IPS-20b (cell line): ENCODE data around the gene KRTAP4-12.
"Not testable (repeated sequence)": the region's sequence is repeated elsewhere in the genome, so short reads cannot be mapped to it uniquely, and the experiment has no call there.

Experiments used
- H3K27ac ChIP-seq: one replicate; pipeline ENCODE4 v1.5.1; 2013; ENCODE audit warnings: low read length
- H3K27me3 ChIP-seq: 2 replicates; pipeline ENCODE4 v1.6.1; 2013; ENCODE audit warnings: mild to moderate bottlenecking, low read length, inconsistent platforms; ENCODE audit not compliant: insufficient read depth
- H3K36me3 ChIP-seq: 2 replicates; pipeline ENCODE4 v1.6.1; 2013; ENCODE audit warnings: low read depth, mild to moderate bottlenecking, inconsistent platforms, low read length, moderate library complexity; ENCODE audit not compliant: insufficient read depth
- H3K4me1 ChIP-seq: 2 replicates; pipeline ENCODE4 v1.6.1; 2013; ENCODE audit warnings: mild to moderate bottlenecking, control low read depth, inconsistent platforms, low read length, moderate library complexity; ENCODE audit not compliant: insufficient read depth
- H3K4me3 ChIP-seq: 2 replicates; pipeline ENCODE4 v1.5.1; 2013; ENCODE audit warnings: mild to moderate bottlenecking, low read length, inconsistent platforms
- H3K9ac ChIP-seq: 2 replicates; pipeline ENCODE4 v1.6.1; 2013; ENCODE audit warnings: low read depth, mild to moderate bottlenecking, inconsistent platforms, low read length, moderate library complexity
- H3K9me3 ChIP-seq: 2 replicates; pipeline ENCODE4 v1.6.1; 2013; ENCODE audit warnings: mild to moderate bottlenecking, low read depth, low read length, inconsistent platforms; ENCODE audit not compliant: insufficient read depth

Gene KRTAP4-12

DNA sequence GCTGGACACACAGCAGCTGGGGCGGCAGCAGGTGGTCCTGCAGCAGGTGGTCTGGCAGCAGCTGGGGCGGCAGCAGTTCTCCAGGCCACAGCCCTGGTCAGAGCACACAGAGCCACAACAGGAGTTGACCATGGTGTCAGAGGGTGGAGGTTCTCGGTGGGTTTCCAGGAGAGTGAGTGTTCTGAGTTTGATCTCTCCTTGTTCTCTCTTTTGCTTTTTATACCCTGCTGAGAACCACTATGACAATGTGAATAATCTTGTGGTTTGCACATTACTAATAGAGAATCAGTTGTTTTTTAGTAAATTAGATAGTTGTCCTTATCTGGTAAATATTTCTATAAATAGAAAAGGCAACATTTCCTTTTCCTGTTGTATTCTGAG lies at the start of gene KRTAP4-12:
Gene KRTAP4-12 (minus strand): TSS at position 192 of the 381 bp plus-strand sequence. CDS start 60 bp downstream, at position 132.
- not testable (repeated sequence) for H3K9me3 ChIP-seq, H3K4me1 ChIP-seq, H3K36me3 ChIP-seq, H3K27ac ChIP-seq, H3K9ac ChIP-seq, H3K4me3 ChIP-seq, H3K27me3 ChIP-seq

DNA sequence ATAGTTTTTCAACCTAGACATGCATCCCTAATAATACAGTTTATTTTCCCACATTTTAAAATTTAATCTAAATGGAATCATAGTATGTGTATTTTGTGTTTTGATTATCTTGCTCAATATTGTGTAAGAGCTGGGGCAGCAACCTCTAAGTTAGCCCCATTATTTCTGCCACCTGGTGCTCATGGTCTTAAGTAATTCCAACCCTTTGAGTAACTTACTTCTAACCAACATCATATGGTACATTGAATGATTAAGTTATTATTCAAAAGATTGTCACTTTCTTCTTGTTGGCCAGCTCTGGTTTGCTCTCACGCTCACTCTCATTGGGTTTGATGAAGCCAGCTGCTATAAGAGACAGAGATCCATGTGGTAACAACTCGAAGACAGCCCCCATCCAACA lies 47.9 kb upstream of the KRTAP4-12 start:
- Histone ChIP-seq H3K27me3 (no peaks in the 10 kb centered on the region; the same call in 1 of the 2 replicates), H3K9ac (no peak overlapping the region), H3K9me3 (no peaks in the 10 kb centered on the region), H3K27ac (no peak overlapping the region), H3K4me1 (no peaks in the 10 kb centered on the region), H3K36me3 (no peaks in the 10 kb centered on the region), H3K4me3 (no peak overlapping the region)

DNA sequence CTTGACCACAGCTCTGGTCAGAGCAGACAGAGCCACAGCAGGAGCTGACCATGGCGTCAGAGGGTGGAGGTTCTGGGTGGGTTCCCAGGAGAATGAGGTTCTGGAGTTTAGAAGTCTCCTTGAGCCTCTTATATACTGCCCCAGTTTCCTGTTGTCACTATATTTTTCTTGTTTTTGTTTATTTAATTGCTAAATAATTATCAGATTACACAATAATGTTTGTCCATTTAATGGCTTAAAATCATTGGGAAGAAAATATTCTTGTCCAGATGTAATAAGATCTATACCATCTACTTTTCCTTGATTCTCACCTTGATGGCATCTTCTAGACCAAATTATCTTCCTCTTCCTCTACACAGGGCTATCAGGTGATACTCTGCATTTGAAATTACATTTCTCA lies 44.1 kb upstream of the KRTAP4-12 start, which contains the start of gene KRTAP4-3:
Gene KRTAP4-3 (minus strand): TSS at position 101 of the 400 bp plus-strand sequence. CDS start 49 bp downstream, at position 52.
- Histone ChIP-seq H3K4me1 (no peaks in the 10 kb centered on the region), H3K9ac (no peak within 1 kb of the TSS), H3K4me3 (no peak within 1 kb of the TSS), H3K27ac (no peak within 1 kb of the TSS), H3K36me3 (no peaks in the 10 kb centered on the region), H3K27me3 (no peaks in the 10 kb centered on the region), H3K9me3 (no peaks in the 10 kb centered on the region)

DNA sequence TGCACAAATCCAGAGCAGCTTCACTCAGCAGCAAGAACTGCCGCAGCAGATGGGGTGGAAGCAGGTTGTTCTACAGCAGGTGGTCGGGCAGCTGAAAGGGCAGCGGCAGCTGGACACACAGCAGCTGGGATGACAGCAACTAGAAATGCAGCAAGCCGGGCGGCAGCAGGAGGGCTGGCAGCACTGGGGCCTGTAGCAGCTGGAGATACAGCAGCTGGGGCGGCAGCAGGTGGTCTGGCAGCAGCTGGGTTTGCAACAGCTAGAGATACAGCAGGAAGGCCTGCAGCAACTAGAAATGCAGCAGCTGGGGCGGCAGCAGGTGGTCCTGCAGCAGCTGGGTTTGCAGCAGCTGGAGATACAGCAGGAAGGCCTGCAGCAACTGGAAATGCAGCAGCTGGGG lies 43.6 kb upstream of the KRTAP4-12 start:
- Histone ChIP-seq H3K9me3 (no peaks in the 10 kb centered on the region), H3K4me3 (no peak overlapping the region), H3K9ac (no peak overlapping the region), H3K4me1 (no peaks in the 10 kb centered on the region), H3K27ac (no peak overlapping the region), H3K27me3 (no peaks in the 10 kb centered on the region), H3K36me3 (no peaks in the 10 kb centered on the region)

DNA sequence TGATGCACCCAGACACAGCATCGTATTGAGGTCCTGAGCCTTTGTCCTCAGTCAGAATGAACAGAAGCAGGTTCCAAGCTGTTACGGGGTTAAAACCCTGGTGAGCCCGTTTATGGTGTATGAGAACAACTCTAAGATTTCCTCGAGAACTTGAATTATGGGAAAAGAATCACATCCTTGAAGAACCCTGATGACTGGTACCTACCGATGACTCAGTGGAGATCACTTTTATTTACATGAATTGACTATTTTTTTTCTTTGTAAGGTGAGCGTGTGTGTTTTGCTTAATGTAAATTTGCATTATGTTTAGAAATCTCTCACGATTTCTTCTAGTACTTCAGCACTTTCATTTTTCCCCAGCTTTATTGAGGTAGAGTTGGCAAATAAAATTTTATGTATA lies 39.8 kb upstream of the KRTAP4-12 start:
- no peak overlapping the region for H3K4me3 ChIP-seq
- no peak overlapping the region for H3K9ac ChIP-seq
- H3K27ac ChIP-seq: no peak overlapping the region
- H3K4me1 ChIP-seq: no peaks in the 10 kb centered on the region
- H3K9me3 ChIP-seq: no peaks in the 10 kb centered on the region
- H3K27me3 ChIP-seq: no peaks in the 10 kb centered on the region
- H3K36me3 ChIP-seq: no peaks in the 10 kb centered on the region

DNA sequence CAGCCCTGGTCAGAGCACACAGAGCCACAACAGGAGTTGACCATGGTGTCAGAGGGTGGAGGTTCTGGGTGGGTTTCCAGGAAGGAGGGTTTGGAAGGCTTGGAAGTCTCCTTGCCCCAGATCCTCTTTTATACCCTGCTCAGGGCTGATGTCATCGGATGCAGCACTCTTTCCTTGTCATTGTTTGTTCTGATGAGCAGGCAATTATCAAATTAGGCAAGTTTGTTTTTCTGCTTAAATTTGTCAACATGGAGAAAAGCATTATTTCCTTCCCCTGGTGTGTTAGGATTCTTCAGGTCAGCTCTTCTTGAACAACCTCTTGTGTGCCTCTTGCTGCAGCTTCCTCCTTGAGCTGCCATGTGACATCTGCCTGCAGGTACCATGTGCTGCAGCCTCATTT lies 36.7 kb upstream of the KRTAP4-12 start, which contains the start of gene KRTAP4-4:
Gene KRTAP4-4 (minus strand): TSS at position 101 of the 400 bp plus-strand sequence. CDS start 57 bp downstream, at position 44.
- Histone ChIP-seq H3K4me1 (no peaks in the 10 kb centered on the region), H3K9ac (no peak within 1 kb of the TSS), H3K27me3 (no peaks in the 10 kb centered on the region), H3K27ac (no peak within 1 kb of the TSS), H3K4me3 (no peak within 1 kb of the TSS), H3K36me3 (no peaks in the 10 kb centered on the region), H3K9me3 (no peaks in the 10 kb centered on the region)

DNA sequence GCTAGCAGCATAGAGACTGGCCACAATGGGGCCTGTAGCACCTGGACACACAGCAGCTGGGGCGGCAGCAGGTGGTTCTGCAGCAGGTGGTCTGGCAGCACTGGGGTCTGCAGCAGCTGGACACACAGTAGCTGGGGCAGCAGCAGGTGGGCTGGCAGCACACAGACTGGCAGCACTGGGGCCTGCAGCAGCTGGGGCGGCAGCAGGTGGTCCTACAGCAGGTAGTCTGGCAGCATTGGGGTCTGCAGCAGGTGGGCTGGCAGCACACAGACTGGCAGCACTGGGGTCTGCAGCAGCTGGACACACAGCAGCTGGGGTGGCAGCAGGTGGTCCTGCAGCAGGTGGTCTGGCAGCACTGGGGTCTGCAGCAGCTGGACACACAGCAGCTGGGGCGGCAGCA lies 36.2 kb upstream of the KRTAP4-12 start:
- not testable (repeated sequence) for H3K9me3 ChIP-seq, H3K4me1 ChIP-seq, H3K36me3 ChIP-seq, H3K4me3 ChIP-seq, H3K9ac ChIP-seq, H3K27me3 ChIP-seq, H3K27ac ChIP-seq

DNA sequence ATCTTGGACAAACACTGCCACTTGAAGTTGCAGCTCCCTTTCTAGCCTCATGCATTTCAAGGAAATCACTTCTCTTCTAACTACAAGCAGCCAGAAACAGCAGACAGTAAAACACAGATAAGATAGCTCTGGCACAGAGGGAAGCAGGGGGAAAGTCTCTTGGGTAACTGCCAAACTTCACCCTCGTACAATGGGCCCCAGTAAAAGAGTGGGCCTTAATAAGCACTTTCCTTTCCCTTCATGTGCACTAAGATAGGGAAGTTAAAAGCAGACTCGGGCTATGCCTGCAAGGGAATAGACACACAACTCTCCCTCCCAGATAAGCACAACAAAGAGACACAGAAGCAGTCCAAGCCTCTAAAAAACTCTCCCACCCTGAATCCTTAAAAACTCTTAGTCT lies 29.9 kb upstream of the KRTAP4-12 start:
- no peaks in the 10 kb centered on the region for H3K4me1 ChIP-seq
- H3K9me3 ChIP-seq: no peaks in the 10 kb centered on the region
- H3K9ac ChIP-seq: no peak overlapping the region
- no peak overlapping the region for H3K27ac ChIP-seq
- H3K27me3 ChIP-seq: no peaks in the 10 kb centered on the region
- no peak overlapping the region for H3K4me3 ChIP-seq
- no peaks in the 10 kb centered on the region for H3K36me3 ChIP-seq

DNA sequence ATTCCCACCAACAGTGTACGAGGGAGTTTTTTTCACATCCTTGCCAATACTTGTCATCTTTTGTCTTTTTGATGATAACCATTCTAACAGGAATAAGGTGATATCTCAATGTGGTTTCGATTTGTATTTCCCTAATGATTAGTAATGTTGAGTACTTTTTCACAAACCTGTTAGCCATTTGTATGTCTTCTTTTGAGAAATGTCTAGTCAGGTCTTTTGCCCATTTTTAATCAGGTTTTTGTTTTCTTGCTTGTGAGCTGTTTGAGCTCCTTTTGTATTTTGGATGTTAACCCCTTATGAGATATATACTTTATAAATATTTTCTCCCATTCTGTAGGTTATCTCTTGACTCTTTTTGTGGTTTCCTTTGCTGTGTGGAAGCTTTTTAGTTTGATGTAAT lies 27.5 kb upstream of the KRTAP4-12 start:
- Histone ChIP-seq H3K36me3 (no peaks in the 10 kb centered on the region), H3K9ac (no peak overlapping the region), H3K4me1 (no peaks in the 10 kb centered on the region), H3K27me3 (no peaks in the 10 kb centered on the region), H3K4me3 (no peak overlapping the region), H3K27ac (no peak overlapping the region), H3K9me3 (no peaks in the 10 kb centered on the region)

DNA sequence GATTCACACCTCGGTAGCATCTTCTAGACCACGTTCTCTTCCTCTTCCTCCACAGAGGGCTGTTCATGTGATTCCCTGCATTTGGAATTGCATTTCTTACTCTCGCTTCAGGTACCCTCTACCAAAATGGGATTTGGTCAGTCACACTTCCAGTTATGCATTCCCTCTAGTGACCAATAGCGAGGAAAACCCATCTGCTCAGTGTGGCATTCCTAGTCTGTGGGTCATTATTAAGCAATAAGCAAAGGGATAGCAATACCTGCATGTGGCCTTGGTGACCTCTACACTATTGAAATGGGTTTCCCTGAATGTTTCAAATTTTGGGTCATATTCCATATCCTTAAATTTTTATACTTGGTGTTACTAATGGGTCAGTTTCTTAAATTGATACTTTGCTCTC lies 26.0 kb upstream of the KRTAP4-12 start:
- Histone ChIP-seq H3K9me3 (no peaks in the 10 kb centered on the region), H3K27me3 (no peaks in the 10 kb centered on the region), H3K9ac (no peak overlapping the region), H3K4me3 (no peak overlapping the region), H3K4me1 (no peaks in the 10 kb centered on the region), H3K36me3 (no peaks in the 10 kb centered on the region), H3K27ac (no peak overlapping the region)

DNA sequence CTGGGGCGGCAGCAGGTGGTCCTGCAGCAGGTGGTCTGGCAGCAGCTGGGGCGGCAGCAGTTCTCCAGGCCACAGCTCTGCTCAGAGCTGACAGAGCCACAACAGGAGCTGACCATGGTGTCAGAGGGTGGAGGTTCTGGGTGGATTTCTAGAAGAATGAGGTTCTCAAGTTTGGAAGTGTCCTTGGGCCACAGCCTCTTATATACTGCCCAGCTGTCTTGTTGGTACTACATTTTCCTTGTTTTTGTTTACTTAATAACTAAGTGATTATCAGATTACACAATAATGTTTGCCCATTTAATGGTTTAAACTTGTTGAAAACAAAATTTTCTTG lies 25.6 kb upstream of the KRTAP4-12 start, which contains the start of gene KRTAP4-5:
Gene KRTAP4-5 (minus strand): TSS at position 174 of the 334 bp plus-strand sequence. CDS start 58 bp downstream, at position 116.
- H3K4me3 ChIP-seq: no peak within 1 kb of the TSS
- no peak within 1 kb of the TSS for H3K27ac ChIP-seq
- no peaks in the 10 kb centered on the region for H3K36me3 ChIP-seq
- no peak within 1 kb of the TSS for H3K9ac ChIP-seq
- no peaks in the 10 kb centered on the region for H3K27me3 ChIP-seq
- H3K9me3 ChIP-seq: no peaks in the 10 kb centered on the region
- H3K4me1 ChIP-seq: no peaks in the 10 kb centered on the region

DNA sequence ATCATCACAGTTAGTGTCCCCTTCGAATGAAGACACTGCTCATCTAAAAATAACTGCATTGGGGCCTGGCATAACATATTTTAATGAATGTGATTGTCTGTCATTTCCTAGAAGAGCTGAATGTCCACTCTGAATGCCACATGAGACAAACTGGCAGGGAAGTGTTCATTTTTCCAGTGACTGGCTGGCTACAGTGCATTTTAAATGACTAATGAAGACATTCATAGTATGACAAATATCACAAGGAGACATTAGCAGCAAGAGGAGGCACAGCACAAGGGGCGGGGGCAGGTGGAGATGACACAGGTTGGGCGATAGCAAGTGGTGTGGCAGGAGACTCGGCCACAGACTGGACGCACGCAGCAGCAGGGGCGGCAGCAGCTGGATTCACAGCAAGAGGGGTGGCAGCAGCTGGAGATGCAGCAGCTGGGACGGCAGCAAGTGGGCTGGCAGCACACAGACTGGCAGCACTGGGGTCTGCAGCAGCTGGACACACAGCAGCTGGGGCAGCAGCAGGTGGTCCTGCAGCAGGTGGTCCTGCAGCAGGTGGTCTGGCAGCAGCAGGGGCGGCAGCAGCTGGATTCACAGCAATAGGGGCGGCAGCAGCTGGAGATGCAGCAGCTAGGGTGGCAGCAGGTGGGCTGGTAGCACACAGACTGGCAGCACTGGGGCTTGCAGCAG lies 25.1 kb upstream of the KRTAP4-12 start:
- H3K9me3 ChIP-seq, H3K36me3 ChIP-seq, H3K27ac ChIP-seq, H3K27me3 ChIP-seq, H3K4me1 ChIP-seq, H3K4me3 ChIP-seq, H3K9ac ChIP-seq: not testable (repeated sequence)
